B cell (primary cell): ENCODE data around the gene CAMTA1. TPM values are rescaled to one million over a fixed set of nuclear protein-coding genes. Genes with fewer than 3 reads are reported as not detected.

Source experiments
- ATAC-seq: fragments of 200-7000 bp; cut with Tn5 transposase; one replicate; pipeline ENCODE4 v1.10.0; 2021; ENCODE audit warnings: low read depth, mild to moderate bottlenecking, moderate number of reproducible peaks, moderate library complexity
- CTCF ChIA-PET: fragments of 350-600 bp; sonication (Branson Sonifier 250); formaldehyde crosslinking; loops from one replicate; lab custom pipeline; 2021; ENCODE audit warnings: antibody characterized with exemption, inconsistent platforms; lab: Charles Lee
- POLR2A ChIA-PET: fragments of 350-600 bp; sonication (Branson Sonifier 250); formaldehyde crosslinking; loops from one replicate; lab custom pipeline; 2021; ENCODE audit warnings: antibody characterized with exemption; lab: Charles Lee
- DNase-seq: peaks from one replicate; pipeline ENCODE4 v3.0.0; 2013
- H2AFZ ChIP-seq: 2 replicates; pipeline ENCODE4 v1.6.1; 2012; ENCODE audit warnings: mild to moderate bottlenecking, low read depth, low read length; ENCODE audit not compliant: insufficient read depth, poor library complexity, severe bottlenecking
- H3K27ac ChIP-seq, 2 donors: 1 replicate in 1 of 2; 2 replicates in 1 of 2; pipeline ENCODE4 v1.5.1; 2012 to 2013; ENCODE audit warnings: low read length in 2 of 2, mild to moderate bottlenecking in 2 of 2, moderate library complexity in 1 of 2
- H3K27me3 ChIP-seq, 4 experiments: fragments of 200-600 bp in 1 of 4; sonication (generic) in 1 of 4; replicated peaks in 1 of 4; 1 replicate in 2 of 4; 2 replicates in 2 of 4; pipeline versions ENCODE4 v1.6.1 to v1.7.0; 2013 to 2016; ENCODE audit warnings: low read length in 3 of 4, mild to moderate bottlenecking in 2 of 4, mixed read lengths in 1 of 4, moderate library complexity in 1 of 4; ENCODE audit not compliant: insufficient read depth in 4 of 4, control insufficient read depth in 3 of 4; ENCODE audit errors: control extremely low read depth in 1 of 4
- H3K36me3 ChIP-seq, 2 experiments: replicated peaks in 1 of 2; 1 replicate in 1 of 2; 2 replicates in 1 of 2; pipeline versions ENCODE4 v1.6.1 to v1.7.1; 2013; ENCODE audit warnings: low read length in 1 of 2; ENCODE audit not compliant: insufficient read depth in 2 of 2, control insufficient read depth in 1 of 2; ENCODE audit errors: control extremely low read depth in 1 of 2, extremely low read depth in 1 of 2
- H3K4me1 ChIP-seq, 2 donors: fragments of 200-600 bp in 1 of 2; sonication (generic) in 1 of 2; 1 replicate in 1 of 2; 2 replicates in 1 of 2; pipeline versions ENCODE4 v1.5.1 to v1.6.1; 2013 to 2017; ENCODE audit warnings: low read length in 2 of 2; ENCODE audit not compliant: control insufficient read depth in 2 of 2, insufficient read depth in 2 of 2
- H3K4me2 ChIP-seq: replicated peaks from 2 replicates; pipeline ENCODE3; 2012; ENCODE audit warnings: mild to moderate bottlenecking, low read depth, low read length; ENCODE audit not compliant: poor library complexity, severe bottlenecking
- H3K4me3 ChIP-seq, 5 experiments: fragments of 200-600 bp in 1 of 5; sonication (generic) in 1 of 5; 1 replicate in 3 of 5; 2 replicates in 2 of 5; pipeline versions ENCODE4 v1.5.1 to v1.7.0; 2011 to 2016; ENCODE audit warnings: low read length in 4 of 5, mild to moderate bottlenecking in 4 of 5, low read depth in 2 of 5, control low read depth in 1 of 5, moderate library complexity in 1 of 5; ENCODE audit not compliant: insufficient read depth in 1 of 5; ENCODE audit errors: control extremely low read depth in 1 of 5, extremely low read depth in 1 of 5
- H3K79me2 ChIP-seq: fragments of 200-600 bp; sonication (generic); one replicate; pipeline ENCODE4 v1.6.0; 2016; ENCODE audit warnings: low read length; ENCODE audit not compliant: control insufficient read depth, insufficient read depth
- H3K9ac ChIP-seq: fragments of 200-600 bp; sonication (generic); 2 replicates; pipeline ENCODE4 v1.6.1; 2017; ENCODE audit warnings: mild to moderate bottlenecking, low read length, moderate library complexity
- H3K9me3 ChIP-seq, 3 donors: one replicate each; pipeline versions ENCODE4 v1.6.1 to v1.7.1; 2013; ENCODE audit warnings: low read length in 2 of 3; ENCODE audit not compliant: control insufficient read depth in 2 of 3, insufficient read depth in 1 of 3; ENCODE audit errors: control extremely low read depth in 1 of 3
- H4K20me1 ChIP-seq: 2 replicates; pipeline ENCODE4 v1.6.0; 2012; ENCODE audit warnings: mild to moderate bottlenecking, low read length; ENCODE audit not compliant: insufficient read depth, control insufficient read depth, poor library complexity, severe bottlenecking
- H3K27ac Mint-ChIP-seq: one replicate; pipeline ENCODE4 v1.8.0; 2021; ENCODE audit warnings: mixed read lengths
- H3K27me3 Mint-ChIP-seq: one replicate; pipeline ENCODE4 v1.8.0; 2021; ENCODE audit warnings: mixed read lengths
- H3K4me1 Mint-ChIP-seq: one replicate; pipeline ENCODE4 v1.8.0; 2021; ENCODE audit warnings: mixed read lengths
- H3K4me3 Mint-ChIP-seq: one replicate; pipeline ENCODE4 v1.8.0; 2021; ENCODE audit warnings: mixed read lengths
- H3K9me3 Mint-ChIP-seq: one replicate; pipeline ENCODE4 v1.8.0; 2022; ENCODE audit warnings: mixed read lengths; ENCODE audit not compliant: insufficient read depth
- EZH2 ChIP-seq: IDR thresholded peaks from 2 replicates; pipeline ENCODE4 v1.6.1; 2012; ENCODE audit warnings: borderline replicate concordance, low read depth, mild to moderate bottlenecking, moderate library complexity, low read length; ENCODE audit not compliant: insufficient read depth, poor library complexity, severe bottlenecking
- WGBS: methylation state at CpG from one replicate; pipeline ENCODE4 v1.1.5; 2013; ENCODE audit warnings: missing lambda C conversion rate; ENCODE audit not compliant: insufficient coverage; 5-methylcytosine and 5-hydroxymethylcytosine counted together
- intact Hi-C: fragments of 100-400 bp; cut with micrococcal nuclease; formaldehyde crosslinking; loops from one replicate; pipeline ENCODE4 v1.10.0; 2022
- polyA plus RNA-seq: library from polyadenylated mRNA; depleted of rRNA; stranded (reverse); fragments of >200 nt; gene quantifications from 2 replicates; pipeline ENCODE4 v1.2.3, GENCODE V29; 2012
- total RNA-seq, 2 donors: library from RNA; stranded (reverse); fragments of 120-200 nt in 1 of 2; gene quantifications; 1 replicate in 1 of 2; 2 replicates in 1 of 2; pipeline versions ENCODE4 v1.2.3 to v1.2.4, GENCODE V29; 2013 to 2022
- TF ChIP-seq, protein P1 (sequence below): fragments of 200-600 bp; IDR thresholded peaks from one replicate; pipeline ENCODE4 v1.8.0; 2022; ENCODE audit warnings: antibody characterized with exemption, mild to moderate bottlenecking

The CAMTA1 gene
- total and polyA plus RNA-seq, 2 donors (not counting 1 experiment from before 2014, with no cell fraction given) = 42.2 to 45.7 TPM

- no peak overlapping the region for H3K27ac ChIP-seq
- H3K4me2 ChIP-seq = no peak overlapping the region
- H3K4me1 ChIP-seq = no peaks in the 10 kb centered on the region
- intact Hi-C loops = no loop called here
- no peaks in the 10 kb centered on the region for H3K4me1 Mint-ChIP-seq
- DNase-seq (no peak), ATAC-seq (no peak)
- POLR2A ChIA-PET = no interaction called here
- H3K9me3 Mint-ChIP-seq = no peaks in the 10 kb centered on the region
- no peak overlapping the region for H2AFZ ChIP-seq
- peaks cover 15% of the 10 kb centered on the region for H4K20me1 ChIP-seq
- no peak overlapping the region for H3K27ac Mint-ChIP-seq
- H3K4me3 ChIP-seq = no peak overlapping the region
- H3K27me3 ChIP-seq = no peaks in the 10 kb centered on the region
- CTCF ChIA-PET = no interaction called here
- H3K9me3 ChIP-seq = no peaks in the 10 kb centered on the region
- H3K27me3 Mint-ChIP-seq = no peaks in the 10 kb centered on the region
- peaks cover 0 to 4% of the 10 kb centered on the region in 2 experiments for H3K36me3 ChIP-seq
- 100% methylated on average over 1 of the region's 6 CpGs for WGBS
- peaks cover 12% of the 10 kb centered on the region for H3K79me2 ChIP-seq
- TF ChIP-seq, protein P1, sequence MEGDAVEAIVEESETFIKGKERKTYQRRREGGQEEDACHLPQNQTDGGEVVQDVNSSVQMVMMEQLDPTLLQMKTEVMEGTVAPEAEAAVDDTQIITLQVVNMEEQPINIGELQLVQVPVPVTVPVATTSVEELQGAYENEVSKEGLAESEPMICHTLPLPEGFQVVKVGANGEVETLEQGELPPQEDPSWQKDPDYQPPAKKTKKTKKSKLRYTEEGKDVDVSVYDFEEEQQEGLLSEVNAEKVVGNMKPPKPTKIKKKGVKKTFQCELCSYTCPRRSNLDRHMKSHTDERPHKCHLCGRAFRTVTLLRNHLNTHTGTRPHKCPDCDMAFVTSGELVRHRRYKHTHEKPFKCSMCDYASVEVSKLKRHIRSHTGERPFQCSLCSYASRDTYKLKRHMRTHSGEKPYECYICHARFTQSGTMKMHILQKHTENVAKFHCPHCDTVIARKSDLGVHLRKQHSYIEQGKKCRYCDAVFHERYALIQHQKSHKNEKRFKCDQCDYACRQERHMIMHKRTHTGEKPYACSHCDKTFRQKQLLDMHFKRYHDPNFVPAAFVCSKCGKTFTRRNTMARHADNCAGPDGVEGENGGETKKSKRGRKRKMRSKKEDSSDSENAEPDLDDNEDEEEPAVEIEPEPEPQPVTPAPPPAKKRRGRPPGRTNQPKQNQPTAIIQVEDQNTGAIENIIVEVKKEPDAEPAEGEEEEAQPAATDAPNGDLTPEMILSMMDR = no peak
- TF ChIP-seq EZH2 = no peak
- H3K9ac ChIP-seq = no peak overlapping the region
- no peak overlapping the region for H3K4me3 Mint-ChIP-seq
Observed at GRCh38 chr1:6852136-6852890, 67.1 kb downstream of the CAMTA1 start.

DNA sequence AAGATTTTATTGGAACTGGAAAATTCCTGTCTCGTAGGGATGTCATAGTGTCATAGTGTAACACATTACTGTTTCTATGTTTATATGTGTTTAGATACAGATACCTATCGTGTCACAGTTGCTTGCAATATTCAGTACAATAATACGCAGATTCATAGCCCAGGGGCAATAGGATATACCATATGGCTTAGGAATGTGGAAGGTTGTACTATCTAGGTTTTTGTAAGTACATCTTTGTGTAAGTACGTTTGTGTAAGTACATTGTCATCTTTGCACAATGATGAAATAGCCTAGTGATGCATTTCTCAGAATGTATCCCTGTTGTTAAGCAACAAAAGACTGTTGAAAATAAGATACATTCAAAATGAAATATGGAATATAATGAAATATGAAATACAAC lies 68.9 kb downstream of the CAMTA1 start:
- ChIA-PET POLR2A (no interaction called here), CTCF (no interaction called here)
- Mint-ChIP-seq H3K27ac (no peak overlapping the region), H3K9me3 (no peaks in the 10 kb centered on the region), H3K4me3 (no peak overlapping the region), H3K4me1 (no peaks in the 10 kb centered on the region), H3K27me3 (no peaks in the 10 kb centered on the region)
- no peak overlapping the region for H3K4me3 ChIP-seq
- H2AFZ ChIP-seq = no peak overlapping the region
- H3K4me1 ChIP-seq = no peaks in the 10 kb centered on the region
- intact Hi-C loops = no loop called here
- peaks cover 0 to 4% of the 10 kb centered on the region in 2 experiments for H3K36me3 ChIP-seq
- H3K9ac ChIP-seq = no peak overlapping the region
- no peaks in the 10 kb centered on the region for H3K9me3 ChIP-seq
- no peak for ATAC-seq
- 83% methylated on average over 1 of the region's 4 CpGs for WGBS
- H4K20me1 ChIP-seq = peaks cover 14% of the 10 kb centered on the region
- no peak for TF ChIP-seq EZH2
- TF ChIP-seq, protein P1 = no peak
- no peak overlapping the region for H3K27ac ChIP-seq
- no peak overlapping the region for H3K4me2 ChIP-seq
- H3K79me2 ChIP-seq = peaks cover 5% of the 10 kb centered on the region
- no peak for DNase-seq
- H3K27me3 ChIP-seq = no peaks in the 10 kb centered on the region
